GM23338 (cell line): Measurements from ENCODE around the gene WWOX. TPM values are rescaled to one million over a fixed set of nuclear protein-coding genes. Genes with fewer than 3 reads are reported as not detected.

Source experiments
- ATAC-seq: fragments of 200-7000 bp; cut with Tn5 transposase; 3 replicates; pipeline ENCODE4 v1.9.1; 2020
- DNase-seq: peaks from one replicate; pipeline ENCODE4 v3.0.0-alpha.2; 2015; ENCODE audit warnings: low spot score
- H2AFZ ChIP-seq: fragments of 200-600 bp; sonication (generic); 2 replicates; pipeline ENCODE4 v1.8.0; 2016; ENCODE audit warnings: antibody characterized with exemption, mild to moderate bottlenecking, moderate library complexity
- H3F3A ChIP-seq: fragments of 200-600 bp; sonication (generic); replicated peaks from 2 replicates; pipeline ENCODE4 v1.8.0; 2017; ENCODE audit warnings: antibody characterized with exemption, mixed run types, low read depth
- H3K27ac ChIP-seq: fragments of 200-600 bp; sonication (generic); 2 replicates; pipeline ENCODE4 v1.6.1; 2016; ENCODE audit warnings: low read depth
- H3K27me3 ChIP-seq: fragments of 200-600 bp; sonication (generic); 2 replicates; pipeline ENCODE4 v1.8.0; 2016; ENCODE audit warnings: mild to moderate bottlenecking, mixed run types, moderate library complexity; ENCODE audit not compliant: insufficient read depth
- H3K36me3 ChIP-seq: fragments of 200-600 bp; sonication (generic); 2 replicates; pipeline ENCODE4 v1.8.0; 2016; ENCODE audit warnings: mild to moderate bottlenecking; ENCODE audit not compliant: insufficient read depth
- H3K4me1 ChIP-seq: fragments of 200-600 bp; sonication (generic); 2 replicates; pipeline ENCODE4 v1.8.0; 2016; ENCODE audit warnings: mild to moderate bottlenecking, moderate library complexity; ENCODE audit not compliant: insufficient read depth
- H3K4me2 ChIP-seq: fragments of 200-600 bp; sonication (generic); 2 replicates; pipeline ENCODE4 v1.7.1; 2017; ENCODE audit warnings: mixed run types
- H3K4me3 ChIP-seq: fragments of 200-600 bp; sonication (generic); 2 replicates; pipeline ENCODE4 v1.6.1; 2016; ENCODE audit warnings: mixed run types
- H3K79me2 ChIP-seq: fragments of 200-600 bp; sonication (generic); replicated peaks from 2 replicates; pipeline ENCODE4 v1.8.0; 2017; ENCODE audit warnings: mild to moderate bottlenecking; ENCODE audit not compliant: insufficient read depth
- H3K9me2 ChIP-seq: fragments of 200-600 bp; sonication (generic); 2 replicates; pipeline ENCODE4 v1.8.0; 2017; ENCODE audit not compliant: insufficient read depth
- H4K20me1 ChIP-seq: fragments of 200-600 bp; sonication (generic); replicated peaks from 2 replicates; pipeline ENCODE4 v1.8.0; 2017; ENCODE audit warnings: mild to moderate bottlenecking; ENCODE audit not compliant: insufficient read depth
- H3K27ac Mint-ChIP-seq: 2 replicates; pipeline ENCODE4 v1.8.0; 2020; ENCODE audit warnings: inconsistent platforms, mild to moderate bottlenecking, moderate library complexity, mixed read lengths
- H3K27me3 Mint-ChIP-seq: 3 replicates; pipeline ENCODE4 v1.8.0; 2022; ENCODE audit warnings: low read depth, mild to moderate bottlenecking, moderate library complexity, mixed read lengths, inconsistent platforms; ENCODE audit not compliant: insufficient read depth, poor library complexity
- H3K36me3 Mint-ChIP-seq: 3 replicates; pipeline ENCODE4 v1.8.0; 2021; ENCODE audit warnings: low read depth, mild to moderate bottlenecking, inconsistent platforms, moderate library complexity, mixed read lengths
- H3K4me1 Mint-ChIP-seq: 3 replicates; pipeline ENCODE4 v1.8.0; 2020; ENCODE audit warnings: mild to moderate bottlenecking, inconsistent platforms, mixed read lengths
- H3K4me3 Mint-ChIP-seq: 3 replicates; pipeline ENCODE4 v1.8.0; 2021; ENCODE audit warnings: moderate library complexity, mild to moderate bottlenecking, inconsistent platforms, mixed read lengths
- H3K9me3 Mint-ChIP-seq: 3 replicates; pipeline ENCODE4 v1.8.0; 2020; ENCODE audit warnings: moderate library complexity, mild to moderate bottlenecking, inconsistent platforms, mixed read lengths
- EZH2 ChIP-seq: fragments of 200-600 bp; sonication (generic); IDR thresholded peaks from one replicate; pipeline ENCODE4 v1.8.0; 2017; ENCODE audit warnings: antibody characterized with exemption, mild to moderate bottlenecking, low read depth; ENCODE audit not compliant: unreplicated experiment
- EZH2phosphoT487 ChIP-seq: fragments of 200-600 bp; sonication (generic); IDR thresholded peaks from one replicate; pipeline ENCODE4 v1.8.1; 2018; ENCODE audit warnings: antibody characterized with exemption; ENCODE audit not compliant: unreplicated experiment
- POLR2AphosphoS5 ChIP-seq: IDR thresholded peaks from 2 replicates; pipeline ENCODE4 v1.6.1; 2016; ENCODE audit warnings: antibody characterized with exemption, low read depth
- STAT1 ChIP-seq: IDR thresholded peaks from one replicate; pipeline ENCODE4 v1.6.1; 2016; ENCODE audit warnings: antibody characterized with exemption; ENCODE audit not compliant: unreplicated experiment
- ZNF331 ChIP-seq: fragments of 250-450 bp; sonication (Bioruptor Pico); IDR thresholded peaks from 2 replicates; pipeline ENCODE4 v1.5.0; 2020; ENCODE audit warnings: low read depth, mild to moderate bottlenecking, moderate library complexity
- polyA plus RNA-seq: library from polyadenylated mRNA; unstranded; fragments of >200 nt; fragmentation: Nextera tagmentation; extraction: Ambion mirVana; gene quantifications from 2 replicates; pipeline ENCODE4 v1.2.1, GENCODE V29; 2016
- total RNA-seq: library from RNA; depleted of rRNA; stranded (reverse); fragments of >200 nt; shearing (Covaris generic); gene quantifications from 2 replicates; pipeline ENCODE4 v1.2.3, GENCODE V29; 2014
- TF ChIP-seq, protein P1 (sequence below): fragments of 250-450 bp; sonication (Bioruptor Pico); IDR thresholded peaks from 2 replicates; pipeline ENCODE4 v1.5.0; 2020; ENCODE audit warnings: mild to moderate bottlenecking, moderate library complexity
- TF ChIP-seq, protein P2 (sequence below), 2 experiments: fragments of 200-600 bp in 1 of 2; sonication (generic) in 1 of 2; conservative IDR thresholded peaks; 2 replicates each; pipeline versions ENCODE4 v1.5.1 to v1.6.1; 2016 to 2017; ENCODE audit warnings: antibody characterized with exemption in 2 of 2, low read depth in 2 of 2, mild to moderate bottlenecking in 2 of 2, moderate library complexity in 1 of 2

The WWOX gene
- total and polyA plus RNA-seq, 2 experiments from 2014 or later, result 10.0 to 19.3 TPM

GRCh38 chr16:78130083-78130608 is 30.7 kb downstream of the WWOX start:
- Histone ChIP-seq H3F3A (no peaks in the 10 kb centered on the region), H3K4me2 (no peak overlapping the region), H3K27me3 (no peaks in the 10 kb centered on the region), H2AFZ (no peak overlapping the region), H3K4me1 (no peaks in the 10 kb centered on the region), H3K27ac (no peak overlapping the region), H4K20me1 (no peaks in the 10 kb centered on the region), H3K4me3 (no peak overlapping the region), H3K9me2 (no peaks in the 10 kb centered on the region), H3K36me3 (no peaks in the 10 kb centered on the region), H3K79me2 (no peaks in the 10 kb centered on the region)
- TF ChIP-seq EZH2 (no peak), ZNF331 (CRISPR knock-in tag) (no peak), STAT1 (no peak), EZH2phosphoT487 (no peak), POLR2AphosphoS5 (no peak)
- TF ChIP-seq, protein P1, sequence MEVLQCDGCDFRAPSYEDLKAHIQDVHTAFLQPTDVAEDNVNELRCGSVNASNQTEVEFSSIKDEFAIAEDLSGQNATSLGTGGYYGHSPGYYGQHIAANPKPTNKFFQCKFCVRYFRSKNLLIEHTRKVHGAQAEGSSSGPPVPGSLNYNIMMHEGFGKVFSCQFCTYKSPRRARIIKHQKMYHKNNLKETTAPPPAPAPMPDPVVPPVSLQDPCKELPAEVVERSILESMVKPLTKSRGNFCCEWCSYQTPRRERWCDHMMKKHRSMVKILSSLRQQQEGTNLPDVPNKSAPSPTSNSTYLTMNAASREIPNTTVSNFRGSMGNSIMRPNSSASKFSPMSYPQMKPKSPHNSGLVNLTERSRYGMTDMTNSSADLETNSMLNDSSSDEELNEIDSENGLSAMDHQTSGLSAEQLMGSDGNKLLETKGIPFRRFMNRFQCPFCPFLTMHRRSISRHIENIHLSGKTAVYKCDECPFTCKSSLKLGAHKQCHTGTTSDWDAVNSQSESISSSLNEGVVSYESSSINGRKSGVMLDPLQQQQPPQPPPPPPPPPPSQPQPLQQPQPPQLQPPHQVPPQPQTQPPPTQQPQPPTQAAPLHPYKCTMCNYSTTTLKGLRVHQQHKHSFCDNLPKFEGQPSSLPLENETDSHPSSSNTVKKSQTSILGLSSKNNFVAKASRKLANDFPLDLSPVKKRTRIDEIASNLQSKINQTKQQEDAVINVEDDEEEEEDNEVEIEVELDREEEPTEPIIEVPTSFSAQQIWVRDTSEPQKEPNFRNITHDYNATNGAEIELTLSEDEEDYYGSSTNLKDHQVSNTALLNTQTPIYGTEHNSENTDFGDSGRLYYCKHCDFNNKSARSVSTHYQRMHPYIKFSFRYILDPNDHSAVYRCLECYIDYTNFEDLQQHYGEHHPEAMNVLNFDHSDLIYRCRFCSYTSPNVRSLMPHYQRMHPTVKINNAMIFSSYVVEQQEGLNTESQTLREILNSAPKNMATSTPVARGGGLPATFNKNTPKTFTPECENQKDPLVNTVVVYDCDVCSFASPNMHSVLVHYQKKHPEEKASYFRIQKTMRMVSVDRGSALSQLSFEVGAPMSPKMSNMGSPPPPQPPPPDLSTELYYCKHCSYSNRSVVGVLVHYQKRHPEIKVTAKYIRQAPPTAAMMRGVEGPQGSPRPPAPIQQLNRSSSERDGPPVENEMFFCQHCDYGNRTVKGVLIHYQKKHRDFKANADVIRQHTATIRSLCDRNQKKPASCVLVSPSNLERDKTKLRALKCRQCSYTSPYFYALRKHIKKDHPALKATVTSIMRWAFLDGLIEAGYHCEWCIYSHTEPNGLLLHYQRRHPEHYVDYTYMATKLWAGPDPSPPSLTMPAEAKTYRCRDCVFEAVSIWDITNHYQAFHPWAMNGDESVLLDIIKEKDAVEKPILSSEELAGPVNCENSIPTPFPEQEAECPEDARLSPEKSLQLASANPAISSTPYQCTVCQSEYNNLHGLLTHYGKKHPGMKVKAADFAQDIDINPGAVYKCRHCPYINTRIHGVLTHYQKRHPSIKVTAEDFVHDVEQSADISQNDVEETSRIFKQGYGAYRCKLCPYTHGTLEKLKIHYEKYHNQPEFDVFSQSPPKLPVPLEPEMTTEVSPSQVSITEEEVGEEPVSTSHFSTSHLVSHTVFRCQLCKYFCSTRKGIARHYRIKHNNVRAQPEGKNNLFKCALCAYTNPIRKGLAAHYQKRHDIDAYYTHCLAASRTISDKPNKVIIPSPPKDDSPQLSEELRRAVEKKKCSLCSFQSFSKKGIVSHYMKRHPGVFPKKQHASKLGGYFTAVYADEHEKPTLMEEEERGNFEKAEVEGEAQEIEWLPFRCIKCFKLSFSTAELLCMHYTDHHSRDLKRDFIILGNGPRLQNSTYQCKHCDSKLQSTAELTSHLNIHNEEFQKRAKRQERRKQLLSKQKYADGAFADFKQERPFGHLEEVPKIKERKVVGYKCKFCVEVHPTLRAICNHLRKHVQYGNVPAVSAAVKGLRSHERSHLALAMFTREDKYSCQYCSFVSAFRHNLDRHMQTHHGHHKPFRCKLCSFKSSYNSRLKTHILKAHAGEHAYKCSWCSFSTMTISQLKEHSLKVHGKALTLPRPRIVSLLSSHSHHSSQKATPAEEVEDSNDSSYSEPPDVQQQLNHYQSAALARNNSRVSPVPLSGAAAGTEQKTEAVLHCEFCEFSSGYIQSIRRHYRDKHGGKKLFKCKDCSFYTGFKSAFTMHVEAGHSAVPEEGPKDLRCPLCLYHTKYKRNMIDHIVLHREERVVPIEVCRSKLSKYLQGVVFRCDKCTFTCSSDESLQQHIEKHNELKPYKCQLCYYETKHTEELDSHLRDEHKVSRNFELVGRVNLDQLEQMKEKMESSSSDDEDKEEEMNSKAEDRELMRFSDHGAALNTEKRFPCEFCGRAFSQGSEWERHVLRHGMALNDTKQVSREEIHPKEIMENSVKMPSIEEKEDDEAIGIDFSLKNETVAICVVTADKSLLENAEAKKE, result no peak
- TF ChIP-seq, protein P2, sequence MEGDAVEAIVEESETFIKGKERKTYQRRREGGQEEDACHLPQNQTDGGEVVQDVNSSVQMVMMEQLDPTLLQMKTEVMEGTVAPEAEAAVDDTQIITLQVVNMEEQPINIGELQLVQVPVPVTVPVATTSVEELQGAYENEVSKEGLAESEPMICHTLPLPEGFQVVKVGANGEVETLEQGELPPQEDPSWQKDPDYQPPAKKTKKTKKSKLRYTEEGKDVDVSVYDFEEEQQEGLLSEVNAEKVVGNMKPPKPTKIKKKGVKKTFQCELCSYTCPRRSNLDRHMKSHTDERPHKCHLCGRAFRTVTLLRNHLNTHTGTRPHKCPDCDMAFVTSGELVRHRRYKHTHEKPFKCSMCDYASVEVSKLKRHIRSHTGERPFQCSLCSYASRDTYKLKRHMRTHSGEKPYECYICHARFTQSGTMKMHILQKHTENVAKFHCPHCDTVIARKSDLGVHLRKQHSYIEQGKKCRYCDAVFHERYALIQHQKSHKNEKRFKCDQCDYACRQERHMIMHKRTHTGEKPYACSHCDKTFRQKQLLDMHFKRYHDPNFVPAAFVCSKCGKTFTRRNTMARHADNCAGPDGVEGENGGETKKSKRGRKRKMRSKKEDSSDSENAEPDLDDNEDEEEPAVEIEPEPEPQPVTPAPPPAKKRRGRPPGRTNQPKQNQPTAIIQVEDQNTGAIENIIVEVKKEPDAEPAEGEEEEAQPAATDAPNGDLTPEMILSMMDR (conservative IDR thresholded peaks at IDR 0.05; ENCODE audit: low read depth in 2 of 2), result no peak
- Mint-ChIP-seq H3K4me1 (peaks cover 6% of the 10 kb centered on the region; the same call in 1 of the 3 replicates), H3K36me3 (no peaks in the 10 kb centered on the region), H3K27ac (no peak overlapping the region), H3K27me3 (no peaks in the 10 kb centered on the region), H3K4me3 (no peak overlapping the region), H3K9me3 (no peaks in the 10 kb centered on the region)
- ATAC-seq, result no peak
- DNase-seq, result no peak
